ENCODE measurements around the gene UBE2J2.

- TF ChIP-seq CTCF (IDR thresholded peaks at IDR 0.05; ENCODE audit: borderline replicate concordance, extremely low read depth, low read length, poor library complexity, severe bottlenecking), result no peak
- TF ChIP-seq EZH2 (IDR thresholded peaks at IDR 0.05; ENCODE audit: borderline replicate concordance, low read depth, low read length, severe bottlenecking), result no peak
Observed at GRCh38 chr1:1228596-1229321, 44.9 kb downstream of the UBE2J2 start.

Data from DND-41 (cell line).